ENCODE data around the gene MTURN. TPM values are rescaled to one million over a fixed set of nuclear protein-coding genes. Genes with fewer than 3 reads are reported as not detected.

MTURN gene
- total RNA-seq, 1 donor from 2014 or later, result 21.3 TPM

DNA sequence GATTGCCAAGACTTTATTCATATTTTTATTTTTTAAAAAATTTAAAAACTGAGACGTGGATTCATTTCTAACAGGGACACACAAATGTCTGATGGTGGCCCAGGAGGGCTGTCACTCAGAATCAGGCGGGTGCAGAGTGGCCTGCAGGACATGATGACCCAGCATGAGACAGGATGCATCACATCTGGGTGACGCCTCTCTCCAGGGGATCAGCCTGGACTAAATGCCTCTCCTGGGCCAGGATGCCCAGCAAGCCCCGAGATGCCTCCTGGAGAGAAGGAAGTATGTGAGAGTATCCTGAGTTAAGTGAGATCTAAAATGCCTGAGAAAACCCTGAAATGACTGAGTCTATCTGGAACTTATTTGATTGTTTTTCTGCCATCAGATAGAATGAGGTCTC lies 16.9 kb upstream of the MTURN start:
- H3K4me1 ChIP-seq, result peaks cover 10% of the 10 kb centered on the region
- peaks cover 15% of the 10 kb centered on the region for H3K9me3 ChIP-seq (replicated peaks)
- no peak for DNase-seq
- H3K27ac ChIP-seq (replicated peaks), result no peak overlapping the region
- no peak for TF ChIP-seq CTCF (IDR thresholded peaks at IDR 0.05; ENCODE audit: borderline replicate concordance)
- no peak overlapping the region for H3K4me3 ChIP-seq
- no peaks in the 10 kb centered on the region for H3K27me3 ChIP-seq (ENCODE audit: low read depth)
- peaks cover 2% of the 10 kb centered on the region for H3K36me3 ChIP-seq
- intact Hi-C loops (cut with micrococcal nuclease), result no loop called here

DNA sequence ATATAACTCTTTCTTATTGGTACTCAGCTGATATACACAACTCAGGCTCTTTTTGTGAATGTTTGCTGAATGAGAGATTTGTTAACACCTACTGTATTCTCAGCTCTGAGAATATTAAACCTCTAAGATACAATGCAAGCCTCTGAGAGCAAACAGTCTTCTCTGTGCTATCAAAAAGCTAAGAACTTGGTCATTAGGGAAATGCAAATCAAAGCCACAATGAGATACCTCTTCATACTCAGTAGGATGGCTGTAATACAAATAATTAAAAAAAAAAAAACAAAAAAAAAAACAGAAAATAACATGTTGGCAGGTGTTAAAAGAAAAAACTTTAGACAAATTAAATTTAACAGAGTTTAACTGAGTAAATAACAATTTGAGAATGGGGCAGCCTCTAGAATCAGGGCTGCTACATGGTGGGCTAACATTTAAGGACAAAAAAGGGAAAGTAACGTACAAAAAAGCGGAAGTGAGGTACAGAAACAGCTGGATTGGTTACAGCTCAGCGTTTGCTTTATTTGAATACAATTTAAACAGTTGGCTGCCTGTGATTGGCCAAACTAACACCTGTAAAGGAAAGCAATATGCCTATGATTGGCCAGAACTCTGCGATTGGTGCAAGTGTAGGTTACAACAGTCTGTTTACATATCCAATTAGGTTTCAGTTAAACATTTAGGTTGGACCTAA lies 14.8 kb upstream of the MTURN start:
- no peak overlapping the region for H3K4me3 ChIP-seq
- DNase-seq, result no peak
- H3K36me3 ChIP-seq, result no peaks in the 10 kb centered on the region
- no peak overlapping the region for H3K27ac ChIP-seq (replicated peaks)
- H3K9me3 ChIP-seq (replicated peaks), result no peaks in the 10 kb centered on the region
- TF ChIP-seq CTCF (IDR thresholded peaks at IDR 0.05; ENCODE audit: borderline replicate concordance), result no peak
- no peaks in the 10 kb centered on the region for H3K27me3 ChIP-seq (ENCODE audit: low read depth)
- intact Hi-C loops (cut with micrococcal nuclease), result no loop called here
- peaks cover 10% of the 10 kb centered on the region for H3K4me1 ChIP-seq

GRCh38 chr7:30133736-30134610 lies 813 bp upstream of the MTURN start:
- Histone ChIP-seq H3K27ac (replicated peaks) (peak overlapping the region; percentile 96), H3K36me3 (no peaks in the 10 kb centered on the region), H3K9me3 (replicated peaks) (no peaks in the 10 kb centered on the region), H3K4me3 (peak overlapping the region; percentile 98), H3K4me1 (peaks cover 37% of the 10 kb centered on the region), H3K27me3 (ENCODE audit: low read depth) (no peaks in the 10 kb centered on the region)
- no peak for DNase-seq
- intact Hi-C loops (cut with micrococcal nuclease), result no loop called here
- TF ChIP-seq CTCF (IDR thresholded peaks at IDR 0.05; ENCODE audit: borderline replicate concordance), result no peak

DNA sequence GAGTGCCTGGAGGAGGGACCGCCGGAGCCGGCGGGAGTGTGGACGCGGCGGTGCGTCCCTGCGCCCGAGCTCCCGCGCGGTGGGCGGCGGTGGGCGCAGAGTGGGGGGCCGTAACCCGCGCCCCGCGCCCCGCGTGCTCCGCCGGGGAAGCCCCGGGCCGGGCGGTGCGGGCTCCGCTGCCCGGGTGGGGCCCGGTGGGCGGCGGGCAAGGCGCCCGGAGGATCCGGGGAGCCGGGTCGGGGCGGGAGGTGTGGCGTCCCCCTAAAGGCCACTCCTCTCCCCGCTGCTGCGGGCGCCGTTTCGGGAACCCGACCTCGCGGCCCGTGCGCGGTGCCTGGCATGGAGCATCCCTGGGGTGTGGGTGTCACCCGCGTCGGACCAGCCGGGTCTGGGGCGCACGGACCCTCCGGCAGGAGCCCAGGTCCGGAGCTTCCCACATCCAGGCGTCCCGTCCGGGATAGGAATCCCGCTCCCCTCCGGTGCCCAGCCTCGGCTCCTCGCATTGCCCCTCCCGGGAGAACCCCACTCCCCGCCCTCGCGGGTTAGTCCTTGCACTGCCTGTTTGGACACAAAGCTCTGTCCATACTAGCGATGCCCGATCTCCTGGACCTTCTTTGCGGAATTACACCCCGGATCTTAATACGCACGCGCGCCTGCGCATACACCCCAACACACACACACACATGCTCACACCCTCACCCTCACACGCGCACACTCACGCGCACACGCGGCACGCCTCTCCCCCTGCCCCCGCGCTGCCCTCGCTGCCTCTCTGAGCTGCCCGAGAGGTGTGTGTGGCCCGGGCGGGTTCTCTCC lies 723 bp downstream of the MTURN start:
- Histone ChIP-seq H3K27me3 (ENCODE audit: low read depth) (no peaks in the 10 kb centered on the region), H3K27ac (replicated peaks) (peak overlapping the region; percentile 96), H3K4me3 (peak overlapping the region; percentile 98), H3K9me3 (replicated peaks) (no peaks in the 10 kb centered on the region), H3K4me1 (peaks cover 45% of the 10 kb centered on the region), H3K36me3 (no peaks in the 10 kb centered on the region)
- intact Hi-C loops (cut with micrococcal nuclease), result no loop called here
- peak; percentile 58 for DNase-seq
- TF ChIP-seq CTCF (IDR thresholded peaks at IDR 0.05; ENCODE audit: borderline replicate concordance), result no peak

DNA sequence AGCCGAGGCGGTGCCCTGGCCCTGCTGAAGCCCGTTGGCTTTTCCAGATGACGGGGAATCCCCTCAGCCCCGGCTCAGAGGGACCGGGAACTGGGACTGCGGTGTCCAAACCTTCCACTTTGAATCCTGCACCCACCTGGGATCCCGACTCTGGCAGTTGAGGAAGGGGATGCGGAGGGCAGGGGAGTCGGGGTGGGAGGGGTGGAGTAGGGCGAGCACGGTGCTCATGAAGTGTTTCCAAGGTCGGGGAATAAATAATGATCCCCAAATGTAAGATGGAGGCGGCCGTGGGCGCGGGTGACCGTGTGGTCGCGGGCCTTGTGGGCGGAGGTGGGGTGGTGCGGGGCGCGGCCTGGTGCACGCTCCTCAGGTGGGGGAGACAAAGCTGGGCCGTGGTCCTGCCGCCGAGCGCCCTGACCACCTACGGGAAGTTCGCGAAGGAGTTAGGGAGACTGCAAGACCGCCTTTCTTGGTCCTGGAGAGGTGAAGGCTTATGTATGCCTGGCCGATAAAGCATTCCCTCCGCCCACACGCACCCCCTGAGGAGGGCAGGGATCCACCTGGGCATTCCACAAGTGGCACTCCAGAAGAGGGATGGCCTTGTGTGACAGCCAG lies 1.4 kb downstream of the MTURN start:
- peak overlapping the region; percentile 96 for H3K27ac ChIP-seq (replicated peaks)
- no peaks in the 10 kb centered on the region for H3K27me3 ChIP-seq (ENCODE audit: low read depth)
- intact Hi-C loops (cut with micrococcal nuclease), result no loop called here
- DNase-seq, result no peak
- no peaks in the 10 kb centered on the region for H3K36me3 ChIP-seq
- no peak for TF ChIP-seq CTCF (IDR thresholded peaks at IDR 0.05; ENCODE audit: borderline replicate concordance)
- H3K9me3 ChIP-seq (replicated peaks), result no peaks in the 10 kb centered on the region
- peaks cover 45% of the 10 kb centered on the region for H3K4me1 ChIP-seq
- H3K4me3 ChIP-seq, result peak overlapping the region; percentile 98
